Posterior cingulate gyrus (tissue), 11 donors: Measurements from ENCODE around the gene PAQR8.

Experiments used
- DNase-seq, 10 donors: peaks; one replicate each; pipeline versions ENCODE4 v3.0.0 to v3.0.0-alpha.2; 2020 to 2021; ENCODE audit warnings: mixed read lengths in 3 of 10
- intact Hi-C: fragments of 100-400 bp; cut with DNase I; formaldehyde crosslinking; loops from one replicate; pipeline ENCODE4 v1.15.1; 2023

Gene PAQR8, protein sequence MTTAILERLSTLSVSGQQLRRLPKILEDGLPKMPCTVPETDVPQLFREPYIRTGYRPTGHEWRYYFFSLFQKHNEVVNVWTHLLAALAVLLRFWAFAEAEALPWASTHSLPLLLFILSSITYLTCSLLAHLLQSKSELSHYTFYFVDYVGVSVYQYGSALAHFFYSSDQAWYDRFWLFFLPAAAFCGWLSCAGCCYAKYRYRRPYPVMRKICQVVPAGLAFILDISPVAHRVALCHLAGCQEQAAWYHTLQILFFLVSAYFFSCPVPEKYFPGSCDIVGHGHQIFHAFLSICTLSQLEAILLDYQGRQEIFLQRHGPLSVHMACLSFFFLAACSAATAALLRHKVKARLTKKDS

DNA sequence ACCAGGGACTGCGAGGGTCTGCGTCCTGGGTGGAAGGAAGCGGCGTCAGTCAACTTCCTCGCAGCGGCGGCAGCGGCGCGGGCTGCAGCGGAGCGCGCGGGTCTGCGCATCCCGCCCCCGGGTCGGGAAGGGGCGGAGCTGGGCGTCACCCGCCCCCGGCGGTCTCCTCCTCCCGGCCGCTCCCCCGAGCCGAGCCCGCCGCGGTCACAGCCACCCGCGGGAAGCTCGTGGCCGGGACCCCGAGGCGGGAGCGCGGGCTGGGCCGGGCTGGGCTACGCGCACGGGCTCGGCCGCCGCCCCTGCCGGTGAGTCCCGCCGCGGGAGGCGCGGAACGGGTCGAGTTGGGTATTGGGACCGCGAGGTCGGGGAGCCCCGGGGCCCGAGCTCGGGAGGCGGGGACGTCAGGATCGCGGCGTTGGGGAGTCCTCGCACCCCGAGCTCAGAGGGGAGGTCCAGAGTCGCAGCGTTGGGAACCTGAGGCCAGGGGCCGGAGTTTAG lies at the start of gene PAQR8:
PAQR8 (plus strand) TSS at position 207 of the 498 bp plus-strand sequence. CDS start 41,063 bp downstream, outside the sequence.
- intact Hi-C loops, result loop anchor here (1.0 to 5.0 kb wide), 2 partner anchors 35 to 77 kb away; no protein-coding TSS in a partner anchor
- peak; percentile 68 to 98 (median 76) for DNase-seq

- no peak for DNase-seq
- intact Hi-C loops, result no loop called here
These were observed 49.5 kb upstream of the PAQR8 start for GRCh38 chr6:52312461-52312860.

- intact Hi-C loops, result no loop called here
- no peak for DNase-seq
These were observed 47.2 kb upstream of the PAQR8 start for GRCh38 chr6:52314752-52315151.

DNA sequence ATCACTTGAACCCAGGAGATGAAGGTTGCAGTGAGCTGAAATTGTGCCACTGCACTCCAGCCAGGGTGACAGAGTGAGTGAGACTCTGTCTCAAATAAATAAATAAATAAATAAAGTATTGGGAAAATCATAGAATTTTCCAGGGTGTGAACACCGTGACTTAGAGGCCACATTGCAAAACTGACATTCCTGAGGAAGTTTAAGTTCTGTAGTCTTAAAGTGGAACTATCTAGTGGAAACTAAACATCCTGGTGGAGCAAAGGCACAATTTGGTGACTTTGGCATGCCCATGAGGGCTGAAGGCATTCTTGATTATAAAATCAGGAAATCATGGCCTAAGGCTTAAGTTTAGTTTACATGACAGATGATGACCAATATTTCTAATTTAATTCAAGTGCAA lies 44.7 kb upstream of the PAQR8 start:
- DNase-seq, result no peak
- intact Hi-C loops, result no loop called here

- intact Hi-C loops, result no loop called here
- no peak for DNase-seq
These were observed 43.9 kb upstream of the PAQR8 start for GRCh38 chr6:52317841-52318581.

GRCh38 chr6:52324189-52324588 lies 37.8 kb upstream of the PAQR8 start:
- intact Hi-C loops, result no loop called here
- no peak for DNase-seq

GRCh38 chr6:52325695-52326471 lies 36.1 kb upstream of the PAQR8 start:
- no peak for DNase-seq

GRCh38 chr6:52326540-52327364 lies 35.2 kb upstream of the PAQR8 start:
- intact Hi-C loops, result no loop called here
- no peak for DNase-seq

More at GRCh38 chr6:52325695-52326471, 36.1 kb upstream of the PAQR8 start:
- intact Hi-C loops, result no loop called here

GRCh38 chr6:52328303-52328662 lies 33.7 kb upstream of the PAQR8 start:
- no peak for DNase-seq
- intact Hi-C loops, result no loop called here

GRCh38 chr6:52328729-52329128 lies 33.2 kb upstream of the PAQR8 start:
- intact Hi-C loops, result no loop called here
- DNase-seq, result no peak

GRCh38 chr6:52330470-52330869 lies 31.5 kb upstream of the PAQR8 start:
- intact Hi-C loops, result no loop called here
- no peak for DNase-seq

DNA sequence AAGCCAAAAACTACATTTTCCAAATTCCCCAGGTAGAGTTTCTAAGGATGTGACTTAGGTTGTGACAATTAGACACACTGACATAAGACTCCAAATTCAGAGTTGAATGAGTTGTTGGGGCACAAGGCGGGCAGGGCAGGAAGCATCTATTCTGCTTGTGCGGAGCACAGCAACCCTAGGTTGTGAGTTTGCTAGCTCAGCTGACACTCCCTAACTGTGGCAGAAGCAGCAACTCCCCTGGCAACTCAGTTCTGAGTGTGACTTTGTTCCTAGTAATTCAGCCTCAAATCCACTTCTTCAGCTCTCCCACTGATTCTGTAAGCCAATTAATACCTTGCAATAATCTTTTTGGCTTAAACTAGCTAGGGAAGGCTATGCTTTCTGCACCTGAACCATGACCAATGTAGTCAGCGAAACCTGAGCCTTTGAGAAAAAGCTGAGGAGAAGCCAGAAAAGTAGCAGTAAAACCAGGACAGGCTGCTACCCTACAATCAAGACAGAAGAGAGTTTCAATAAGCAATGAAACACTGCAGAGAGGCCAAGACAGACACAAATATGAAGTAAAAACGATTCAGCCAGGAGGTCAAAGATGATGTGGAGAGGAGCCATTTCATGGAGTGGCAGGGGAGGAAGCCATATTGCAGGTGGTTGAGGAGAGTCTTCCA lies 30.0 kb upstream of the PAQR8 start:
- intact Hi-C loops, result no loop called here

DNA sequence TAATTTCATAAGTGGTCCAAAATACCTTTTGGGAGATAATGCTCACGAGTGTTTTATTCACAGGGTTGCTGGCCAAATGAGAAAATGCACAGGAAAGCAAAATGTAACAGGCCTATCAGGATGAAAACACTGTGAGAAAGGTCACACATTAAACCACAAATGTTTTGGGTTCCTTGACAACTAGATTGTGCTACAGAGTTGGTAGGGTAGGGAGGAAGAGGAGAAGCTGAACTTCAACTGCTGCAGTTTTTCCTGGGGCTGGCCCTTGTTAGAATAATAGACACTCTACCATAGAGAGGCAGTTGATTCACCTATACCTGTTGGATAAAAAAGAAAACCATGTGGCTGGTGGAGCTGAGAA lies 28.1 kb upstream of the PAQR8 start:
- intact Hi-C loops, result no loop called here
- no peak for DNase-seq

More for the DNA sequence above, 30.0 kb upstream of the PAQR8 start:
- DNase-seq, result no peak

- no peak for DNase-seq
- intact Hi-C loops, result no loop called here
These were observed 26.4 kb upstream of the PAQR8 start for GRCh38 chr6:52335576-52335975.

DNA sequence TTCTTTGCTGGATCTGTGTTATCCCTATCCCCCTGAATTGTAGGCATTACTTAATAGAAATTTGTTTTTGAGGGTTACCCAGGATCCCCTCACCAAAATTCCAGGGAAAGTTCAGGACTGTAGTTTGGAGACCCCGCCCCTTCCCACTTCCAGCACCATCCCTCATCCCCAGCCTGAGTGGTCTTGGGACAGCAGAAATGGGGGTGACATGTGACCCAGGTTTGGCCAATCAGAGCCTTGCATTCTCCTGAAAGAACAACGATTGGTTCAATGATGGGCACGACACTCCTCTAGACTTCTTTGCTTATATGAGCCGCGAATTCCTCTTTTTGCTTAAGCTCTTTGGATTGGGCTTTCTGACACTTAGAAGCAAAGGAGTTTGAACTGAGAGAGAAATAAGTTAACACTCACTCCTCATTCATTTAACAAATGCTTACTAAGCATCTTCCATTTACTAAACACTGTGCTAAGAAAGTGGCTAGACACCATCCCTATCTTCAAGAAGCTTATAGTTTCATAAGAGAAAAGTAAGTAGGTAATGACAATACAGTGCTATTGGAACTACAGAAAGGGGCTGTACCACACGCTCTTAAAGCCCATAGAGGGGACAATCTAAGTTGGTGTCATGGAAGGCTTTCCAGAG lies 24.9 kb upstream of the PAQR8 start:
- DNase-seq, result no peak
- intact Hi-C loops, result no loop called here

- intact Hi-C loops, result no loop called here
- DNase-seq, result no peak
These were observed 24.2 kb upstream of the PAQR8 start for GRCh38 chr6:52337633-52338290.

DNA sequence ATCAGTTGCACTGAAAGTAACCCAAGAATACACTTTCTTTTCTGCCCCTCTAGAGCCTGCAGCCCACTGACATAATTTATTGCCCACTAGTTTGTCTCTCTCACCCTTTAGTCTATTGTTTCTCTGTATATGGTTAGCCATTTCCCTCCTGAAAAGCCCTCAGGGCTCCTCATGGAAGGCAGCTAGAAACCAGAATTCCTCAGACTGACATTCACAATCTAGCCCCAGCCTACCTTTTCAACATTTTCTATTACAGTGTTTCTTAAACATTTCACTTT lies 21.4 kb upstream of the PAQR8 start:
- intact Hi-C loops, result no loop called here
- DNase-seq, result no peak

DNA sequence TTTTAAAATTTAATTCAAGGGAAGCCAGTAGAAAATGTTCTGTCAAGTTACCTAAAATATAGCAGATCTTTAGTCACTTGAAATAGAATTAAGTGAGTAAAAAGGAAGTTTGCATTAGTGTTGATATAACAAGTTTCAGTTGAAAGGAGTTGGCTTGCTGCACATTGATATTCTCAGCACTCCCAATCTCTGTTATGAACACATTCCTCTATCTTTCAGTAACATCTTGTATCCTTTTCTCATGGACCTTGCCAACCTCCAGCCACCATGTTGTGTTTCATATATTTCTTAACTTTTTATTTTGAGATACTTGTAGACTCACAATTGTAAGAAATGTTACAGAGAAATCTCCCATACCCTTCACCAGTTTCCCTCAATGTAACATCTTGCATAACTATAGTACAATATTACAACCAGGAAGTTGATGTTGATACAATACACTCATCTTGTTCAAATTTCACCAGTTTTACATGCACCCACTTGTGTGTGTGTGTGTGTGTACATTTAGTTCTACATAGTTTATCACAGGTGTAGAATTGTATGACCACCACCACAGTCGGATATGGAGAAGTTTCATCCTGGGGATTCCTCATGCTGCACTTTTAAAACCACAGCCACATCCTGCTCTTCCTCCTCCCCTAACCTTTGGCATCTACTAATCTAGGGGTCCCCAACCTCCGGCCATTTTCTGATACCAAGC lies 20.2 kb upstream of the PAQR8 start:
- intact Hi-C loops, result no loop called here
- no peak for DNase-seq
